Neural cell (in vitro differentiated cells): ENCODE data around the gene ITPA. TPM values are rescaled to one million over a fixed set of nuclear protein-coding genes. Genes with fewer than 3 reads are reported as not detected.

ENCODE experiments used
- H2AFZ ChIP-seq: fragments of 200-600, 300-800 bp; sonication (generic), shearing (Covaris generic); 2 replicates; pipeline ENCODE4 v1.6.0; 2014; ENCODE audit warnings: low read depth, mild to moderate bottlenecking, antibody characterized with exemption, low read length, moderate library complexity
- H3F3A ChIP-seq: fragments of 200-600 bp; shearing (Covaris generic); 2 replicates; pipeline ENCODE4 v1.6.1; 2016; ENCODE audit warnings: mild to moderate bottlenecking, moderate library complexity, mixed read lengths, antibody characterized with exemption, low read length; ENCODE audit not compliant: insufficient read depth, poor library complexity, severe bottlenecking
- H3K27ac ChIP-seq: fragments of 200-600, 300-800 bp; sonication (generic), shearing (Covaris generic); 2 replicates; pipeline ENCODE4 v1.5.1; 2014; ENCODE audit warnings: mild to moderate bottlenecking, low read length, moderate library complexity
- H3K27me3 ChIP-seq: fragments of 300-800, 200-600 bp; sonication (generic), shearing (Covaris generic); 2 replicates; pipeline ENCODE4 v1.6.0; 2014; ENCODE audit warnings: mild to moderate bottlenecking, low read depth, low read length, moderate library complexity; ENCODE audit not compliant: insufficient read depth
- H3K36me3 ChIP-seq: fragments of 300-800, 200-600 bp; sonication (generic), shearing (Covaris generic); 2 replicates; pipeline ENCODE4 v1.5.1; 2014; ENCODE audit warnings: mild to moderate bottlenecking, antibody characterized with exemption, low read length, moderate library complexity; ENCODE audit not compliant: insufficient read depth
- H3K4me2 ChIP-seq: fragments of 300-800, 200-600 bp; sonication (generic), shearing (Covaris generic); 2 replicates; pipeline ENCODE4 v1.6.0; 2014; ENCODE audit warnings: mild to moderate bottlenecking, low read length
- H3K4me3 ChIP-seq: fragments of 300-800, 200-600 bp; sonication (generic), shearing (Covaris generic); 2 replicates; pipeline ENCODE4 v1.5.1; 2014; ENCODE audit warnings: mild to moderate bottlenecking, low read length, moderate library complexity
- H3K79me2 ChIP-seq: fragments of 200-600 bp; shearing (Covaris generic); replicated peaks from 2 replicates; pipeline ENCODE4 v1.6.0; 2014; ENCODE audit warnings: mild to moderate bottlenecking, low read length, moderate library complexity; ENCODE audit not compliant: insufficient read depth
- H3K9ac ChIP-seq: fragments of 300-800, 200-600 bp; sonication (generic), shearing (Covaris generic); 2 replicates; pipeline ENCODE4 v1.6.1; 2016; ENCODE audit warnings: mild to moderate bottlenecking, low read length, mixed read lengths
- H3K9me2 ChIP-seq: fragments of 200-600 bp; shearing (Covaris generic); 2 replicates; pipeline ENCODE4 v1.6.1; 2016; ENCODE audit warnings: mild to moderate bottlenecking, low read length, mixed read lengths; ENCODE audit not compliant: insufficient read depth
- H3K9me3 ChIP-seq: fragments of 200-600, 300-800 bp; sonication (generic), shearing (Covaris generic); 2 replicates; pipeline ENCODE4 v1.6.1; 2016; ENCODE audit warnings: mild to moderate bottlenecking, mixed run types, low read length, moderate library complexity, mixed read lengths
- H4K20me1 ChIP-seq: fragments of 200-600 bp; shearing (Covaris generic); 2 replicates; pipeline ENCODE4 v1.6.1; 2016; ENCODE audit warnings: mild to moderate bottlenecking, mixed run types; ENCODE audit not compliant: insufficient read depth
- EP300 ChIP-seq: fragments of 450-650 bp; conservative IDR thresholded peaks from 2 replicates; pipeline ENCODE4 v1.6.1; 2014; ENCODE audit warnings: antibody characterized with exemption, mild to moderate bottlenecking, moderate library complexity; ENCODE audit not compliant: poor library complexity, severe bottlenecking
- EZH2 ChIP-seq: fragments of 200-600, 300-800 bp; shearing (Covaris generic), sonication (generic); IDR thresholded peaks from 2 replicates; pipeline ENCODE4 v1.6.1; 2014; ENCODE audit warnings: antibody characterized with exemption, low read length, borderline replicate concordance, mild to moderate bottlenecking; ENCODE audit not compliant: insufficient read depth, poor library complexity, severe bottlenecking
- MXI1 ChIP-seq: fragments of 450-650 bp; conservative IDR thresholded peaks from 2 replicates; pipeline ENCODE4 v1.6.1; 2014; ENCODE audit warnings: antibody characterized with exemption, mild to moderate bottlenecking; ENCODE audit not compliant: poor library complexity, severe bottlenecking
- POLR2AphosphoS5 ChIP-seq: IDR thresholded peaks from 2 replicates; pipeline ENCODE4 v1.6.1; 2012
- RAD21 ChIP-seq: fragments of 450-650 bp; conservative IDR thresholded peaks from 2 replicates; pipeline ENCODE4 v1.6.1; 2014; ENCODE audit warnings: antibody characterized with exemption, mild to moderate bottlenecking, moderate library complexity
- REST ChIP-seq: IDR thresholded peaks from 2 replicates; pipeline ENCODE4 v1.6.1; 2012; ENCODE audit warnings: borderline replicate concordance
- SMC3 ChIP-seq: fragments of 450-650 bp; conservative IDR thresholded peaks from 2 replicates; pipeline ENCODE4 v1.6.1; 2014; ENCODE audit warnings: antibody characterized with exemption, mild to moderate bottlenecking, moderate library complexity; ENCODE audit not compliant: poor library complexity
- TAF1 ChIP-seq: IDR thresholded peaks from 2 replicates; pipeline ENCODE4 v1.6.1; 2012; ENCODE audit warnings: low read depth
- polyA plus RNA-seq: library from polyadenylated mRNA; depleted of rRNA; stranded (reverse); fragments of >200 nt; gene quantifications from 2 replicates; pipeline ENCODE4 v1.2.3, GENCODE V29; 2014
- TF ChIP-seq, protein P1 (sequence below): fragments of 450-650 bp; IDR thresholded peaks from 2 replicates; pipeline ENCODE4 v1.5.1; 2014; ENCODE audit warnings: antibody characterized with exemption, mild to moderate bottlenecking, moderate library complexity; ENCODE audit not compliant: poor library complexity, severe bottlenecking

The ITPA gene
- polyA plus RNA-seq, 1 donor from 2014 or later, result 87.1 TPM

DNA sequence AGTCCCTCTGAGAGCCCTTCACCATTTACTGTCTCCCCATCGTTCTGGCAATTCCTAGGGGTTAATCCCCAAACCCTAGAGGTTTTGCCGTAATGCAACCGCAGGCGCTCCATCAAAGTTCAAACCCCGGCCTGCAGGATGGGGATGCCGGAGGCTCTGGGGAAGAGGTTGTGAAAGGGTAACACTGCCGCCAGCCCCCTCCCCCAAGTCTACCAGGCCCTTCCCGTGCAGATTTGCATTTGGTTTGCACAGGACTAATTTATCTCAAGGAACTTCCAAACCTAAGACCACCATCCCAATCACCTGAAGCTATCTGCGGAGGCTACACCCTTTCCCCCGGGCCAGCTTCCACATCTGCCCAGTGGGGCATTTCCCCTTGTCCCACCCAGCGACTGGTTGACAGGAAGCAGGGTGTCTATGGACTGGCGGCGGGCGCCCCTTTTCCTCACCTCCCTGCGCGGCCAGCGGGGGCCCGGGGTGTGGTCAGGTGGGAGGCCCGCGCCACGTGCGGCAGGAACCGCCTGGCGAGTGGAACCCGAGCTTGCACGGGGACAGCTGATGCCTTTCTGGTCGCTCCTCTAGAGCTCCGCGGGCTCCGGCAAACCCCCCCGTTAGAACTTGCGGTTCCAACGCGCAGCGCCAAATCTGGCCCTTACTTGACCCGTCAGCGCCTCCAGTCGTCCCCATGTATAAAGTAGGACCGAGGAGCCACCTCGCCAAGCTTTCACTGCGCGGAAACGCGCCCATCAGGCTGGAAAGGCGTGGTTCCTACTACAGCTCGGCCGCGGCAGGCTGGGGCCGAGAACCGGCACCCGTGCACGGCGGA, 39.1 kb downstream of the ITPA start:
- Histone ChIP-seq H3K27ac (no peak overlapping the region), H3K9ac (no peak overlapping the region), H3K4me3 (no peak overlapping the region), H4K20me1 (no peaks in the 10 kb centered on the region), H2AFZ (no peak overlapping the region), H3K4me2 (no peak overlapping the region), H3K9me2 (no peaks in the 10 kb centered on the region), H3K79me2 (no peaks in the 10 kb centered on the region), H3K9me3 (no peaks in the 10 kb centered on the region), H3F3A (no peaks in the 10 kb centered on the region), H3K36me3 (no peaks in the 10 kb centered on the region), H3K27me3 (peaks cover 29% of the 10 kb centered on the region)
- TF ChIP-seq SMC3, result no peak
- no peak for TF ChIP-seq REST
- TF ChIP-seq, protein P1, sequence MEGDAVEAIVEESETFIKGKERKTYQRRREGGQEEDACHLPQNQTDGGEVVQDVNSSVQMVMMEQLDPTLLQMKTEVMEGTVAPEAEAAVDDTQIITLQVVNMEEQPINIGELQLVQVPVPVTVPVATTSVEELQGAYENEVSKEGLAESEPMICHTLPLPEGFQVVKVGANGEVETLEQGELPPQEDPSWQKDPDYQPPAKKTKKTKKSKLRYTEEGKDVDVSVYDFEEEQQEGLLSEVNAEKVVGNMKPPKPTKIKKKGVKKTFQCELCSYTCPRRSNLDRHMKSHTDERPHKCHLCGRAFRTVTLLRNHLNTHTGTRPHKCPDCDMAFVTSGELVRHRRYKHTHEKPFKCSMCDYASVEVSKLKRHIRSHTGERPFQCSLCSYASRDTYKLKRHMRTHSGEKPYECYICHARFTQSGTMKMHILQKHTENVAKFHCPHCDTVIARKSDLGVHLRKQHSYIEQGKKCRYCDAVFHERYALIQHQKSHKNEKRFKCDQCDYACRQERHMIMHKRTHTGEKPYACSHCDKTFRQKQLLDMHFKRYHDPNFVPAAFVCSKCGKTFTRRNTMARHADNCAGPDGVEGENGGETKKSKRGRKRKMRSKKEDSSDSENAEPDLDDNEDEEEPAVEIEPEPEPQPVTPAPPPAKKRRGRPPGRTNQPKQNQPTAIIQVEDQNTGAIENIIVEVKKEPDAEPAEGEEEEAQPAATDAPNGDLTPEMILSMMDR, result no peak
- TF ChIP-seq EP300, result no peak
- no peak for TF ChIP-seq RAD21
- no peak for TF ChIP-seq TAF1
- no peak for TF ChIP-seq POLR2AphosphoS5
- no peak for TF ChIP-seq MXI1
- TF ChIP-seq EZH2, result no peak

DNA sequence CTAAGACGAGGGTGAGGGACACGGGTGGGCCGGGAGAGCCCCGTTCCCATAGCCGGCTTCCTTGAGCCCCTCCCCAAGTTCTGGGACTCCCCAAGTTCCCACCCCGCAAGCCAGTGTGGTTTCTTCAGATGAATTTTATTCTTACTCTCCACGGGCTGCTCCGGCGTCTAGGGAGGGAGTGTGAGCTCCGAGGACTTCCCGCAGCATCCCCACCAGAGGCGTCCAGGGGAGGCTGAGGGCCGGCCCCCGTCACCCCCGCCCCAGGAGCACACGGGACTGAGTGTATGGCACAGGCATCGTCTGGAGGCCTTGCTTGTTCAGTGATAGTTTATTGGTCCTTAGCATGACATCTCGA, 39.7 kb downstream of the ITPA start:
- H3K9ac ChIP-seq, result no peak overlapping the region

More for the DNA sequence above, 39.7 kb downstream of the ITPA start:
- Histone ChIP-seq H3K79me2 (no peaks in the 10 kb centered on the region), H4K20me1 (no peaks in the 10 kb centered on the region), H3K36me3 (no peaks in the 10 kb centered on the region), H3K27me3 (peaks cover 29% of the 10 kb centered on the region), H3F3A (no peaks in the 10 kb centered on the region), H3K9me3 (no peaks in the 10 kb centered on the region), H3K4me2 (no peak overlapping the region), H2AFZ (no peak overlapping the region), H3K27ac (no peak overlapping the region), H3K9me2 (no peaks in the 10 kb centered on the region), H3K4me3 (no peak overlapping the region)
- TF ChIP-seq TAF1 (no peak), RAD21 (no peak), POLR2AphosphoS5 (no peak), REST (no peak)
